Memory B cell (primary cell): ENCODE measurements around the gene ACKR3.
A peak's percentile ranks its signal among the peaks of the same experiment; 100 is the strongest.

Experiments
- ATAC-seq: fragments of 150-1000 bp; cut with Tn5 transposase; 2 replicates; pipeline ENCODE4 v1.10.0; 2021; ENCODE audit warnings: low read depth, mild to moderate bottlenecking, moderate library complexity
- DNase-seq, 2 donors: peaks; one replicate each; pipeline ENCODE4 v3.0.0; 2022; ENCODE audit warnings: low spot score in 2 of 2
- H3K27ac Mint-ChIP-seq: one replicate; pipeline ENCODE4 v1.8.0; 2022; ENCODE audit warnings: mild to moderate bottlenecking, moderate library complexity, mixed read lengths
- H3K27me3 Mint-ChIP-seq: one replicate; pipeline ENCODE4 v1.8.0; 2022; ENCODE audit warnings: mixed read lengths
- H3K36me3 Mint-ChIP-seq: one replicate; pipeline ENCODE4 v1.8.0; 2022; ENCODE audit warnings: mild to moderate bottlenecking, mixed read lengths
- H3K4me1 Mint-ChIP-seq: one replicate; pipeline ENCODE4 v1.8.0; 2022; ENCODE audit warnings: mixed read lengths
- H3K4me3 Mint-ChIP-seq: one replicate; pipeline ENCODE4 v1.8.0; 2022; ENCODE audit warnings: mild to moderate bottlenecking, moderate library complexity, mixed read lengths
- H3K9me3 Mint-ChIP-seq: one replicate; pipeline ENCODE4 v1.8.0; 2022; ENCODE audit warnings: mixed read lengths

The ACKR3 gene

GRCh38 chr2:236541008-236541562 lies 28.5 kb upstream of the ACKR3 start:
- no peak overlapping the region for H3K4me3 Mint-ChIP-seq
- peaks cover 5% of the 10 kb centered on the region for H3K9me3 Mint-ChIP-seq
- H3K4me1 Mint-ChIP-seq, result peaks cover 52% of the 10 kb centered on the region
- H3K27me3 Mint-ChIP-seq, result no peaks in the 10 kb centered on the region
- ATAC-seq (no peak), DNase-seq (no peak)
- peaks cover 11% of the 10 kb centered on the region for H3K36me3 Mint-ChIP-seq
- H3K27ac Mint-ChIP-seq, result peak overlapping the region; percentile 30

DNA sequence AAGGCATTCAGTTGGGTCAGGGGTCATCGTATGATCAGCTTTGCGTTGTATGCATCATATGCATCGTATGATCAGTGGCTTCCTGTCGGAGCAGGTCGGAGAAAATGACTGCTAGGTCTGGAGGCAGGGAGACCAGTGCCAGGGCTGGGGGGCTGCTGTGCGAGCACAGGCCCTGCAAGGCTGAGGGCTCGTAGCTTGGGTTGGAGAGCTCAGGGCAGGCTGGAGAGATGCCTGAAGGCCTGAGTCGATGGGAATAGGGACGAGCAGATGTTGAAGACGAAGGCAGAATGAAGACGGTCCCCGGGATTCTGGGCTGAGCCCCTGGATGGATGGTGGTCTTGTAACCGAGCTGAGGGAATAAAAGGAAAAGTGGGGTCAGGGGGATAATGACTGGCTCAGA lies 25.3 kb upstream of the ACKR3 start:
- H3K27me3 Mint-ChIP-seq, result no peaks in the 10 kb centered on the region
- peak overlapping the region; percentile 61 for H3K4me3 Mint-ChIP-seq
- peaks cover 52% of the 10 kb centered on the region for H3K4me1 Mint-ChIP-seq
- DNase-seq (no peak), ATAC-seq (no peak)
- peaks cover 8% of the 10 kb centered on the region for H3K9me3 Mint-ChIP-seq
- peak overlapping the region; percentile 96 for H3K27ac Mint-ChIP-seq
- peaks cover 11% of the 10 kb centered on the region for H3K36me3 Mint-ChIP-seq

DNA sequence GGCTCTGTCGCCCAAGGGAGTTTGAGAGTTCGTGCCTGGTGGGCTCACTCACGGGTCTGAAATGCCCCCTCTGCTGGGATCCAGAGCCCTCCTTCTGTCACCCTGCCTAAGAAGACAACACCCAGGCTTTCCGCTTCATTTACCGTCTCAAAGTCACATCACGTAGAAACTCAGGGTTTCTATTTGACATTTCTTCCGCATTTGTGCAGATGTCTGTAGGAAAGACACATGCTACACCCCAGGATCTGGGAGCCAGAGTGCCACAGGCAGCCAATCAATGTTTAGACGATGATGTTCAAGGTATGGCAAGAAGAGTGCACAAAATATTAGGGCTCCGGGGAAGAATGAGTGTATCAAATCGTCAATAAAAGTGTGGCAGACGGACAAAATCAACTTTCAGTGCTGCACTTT lies 24.4 kb upstream of the ACKR3 start:
- H3K27me3 Mint-ChIP-seq, result no peaks in the 10 kb centered on the region
- ATAC-seq (peak; percentile 84), DNase-seq (peak in 1 of 2 donors; percentile 63)
- H3K36me3 Mint-ChIP-seq, result peaks cover 6% of the 10 kb centered on the region
- peak overlapping the region; percentile 70 for H3K4me3 Mint-ChIP-seq
- H3K27ac Mint-ChIP-seq, result peak overlapping the region; percentile 96
- peaks cover 6% of the 10 kb centered on the region for H3K9me3 Mint-ChIP-seq
- peaks cover 52% of the 10 kb centered on the region for H3K4me1 Mint-ChIP-seq

- ATAC-seq, result peak; percentile 69
- Mint-ChIP-seq H3K36me3 (peaks cover 5% of the 10 kb centered on the region), H3K9me3 (peaks cover 6% of the 10 kb centered on the region), H3K4me3 (peak overlapping the region; percentile 70), H3K27ac (peak overlapping the region; percentile 96), H3K4me1 (peaks cover 59% of the 10 kb centered on the region), H3K27me3 (no peaks in the 10 kb centered on the region)
- peak in 1 of 2 donors; percentile 48 for DNase-seq
Measured at GRCh38 chr2:236545814-236546480, 23.7 kb upstream of the ACKR3 start.

DNA sequence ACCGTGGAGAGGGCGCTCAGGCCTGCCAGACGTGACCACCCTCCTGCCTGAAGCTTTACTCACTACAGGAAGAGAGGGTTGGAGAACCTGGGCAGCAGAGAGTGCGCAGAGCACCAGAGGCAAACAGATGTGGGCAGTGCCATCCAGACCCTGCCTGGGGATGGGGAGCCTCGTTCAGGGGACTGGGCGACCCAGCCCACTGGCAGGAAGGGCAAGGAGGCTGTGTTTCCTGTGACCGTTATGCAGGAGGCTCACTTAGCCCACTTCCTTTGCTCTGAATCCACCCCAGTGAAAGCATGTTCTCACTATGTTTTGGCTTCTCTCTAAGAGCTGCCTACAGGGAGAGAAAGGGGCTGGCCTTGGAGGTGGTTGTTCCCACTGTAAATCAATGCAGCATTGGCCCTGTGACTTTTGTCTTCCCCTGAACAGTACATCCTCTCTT lies 23.0 kb upstream of the ACKR3 start:
- H3K9me3 Mint-ChIP-seq, result peaks cover 6% of the 10 kb centered on the region
- peaks cover 65% of the 10 kb centered on the region for H3K4me1 Mint-ChIP-seq
- peak overlapping the region; percentile 96 for H3K27ac Mint-ChIP-seq
- ATAC-seq, result no peak
- DNase-seq, result no peak
- H3K4me3 Mint-ChIP-seq, result peak overlapping the region; percentile 48
- H3K27me3 Mint-ChIP-seq, result no peaks in the 10 kb centered on the region
- peaks cover 5% of the 10 kb centered on the region for H3K36me3 Mint-ChIP-seq

DNA sequence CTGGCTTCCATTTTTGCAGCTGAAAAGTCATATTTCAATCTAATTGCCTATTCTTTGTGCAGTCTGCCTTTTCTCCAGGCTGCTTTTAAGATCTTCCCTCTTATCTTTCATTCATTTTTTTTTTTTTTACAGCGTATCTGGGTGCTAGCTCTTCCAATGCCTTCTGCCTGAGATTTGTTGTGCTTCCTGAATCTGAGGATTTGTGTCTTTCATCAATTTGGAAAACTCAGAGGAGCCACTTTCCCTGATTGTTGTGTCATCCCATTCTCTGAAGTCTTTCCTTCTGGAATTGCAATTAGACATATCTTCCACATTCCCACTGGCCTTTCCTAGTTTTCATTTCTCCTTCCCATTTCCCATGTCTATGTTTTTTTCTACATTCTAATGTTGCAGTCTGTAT lies 21.9 kb upstream of the ACKR3 start:
- DNase-seq (no peak), ATAC-seq (no peak)
- no peaks in the 10 kb centered on the region for H3K36me3 Mint-ChIP-seq
- H3K4me3 Mint-ChIP-seq, result peak overlapping the region; percentile 53
- peak overlapping the region; percentile 96 for H3K27ac Mint-ChIP-seq
- peaks cover 72% of the 10 kb centered on the region for H3K4me1 Mint-ChIP-seq
- no peaks in the 10 kb centered on the region for H3K27me3 Mint-ChIP-seq
- H3K9me3 Mint-ChIP-seq, result peaks cover 3% of the 10 kb centered on the region

- no peaks in the 10 kb centered on the region for H3K36me3 Mint-ChIP-seq
- no peak for DNase-seq
- no peak for ATAC-seq
- H3K27ac Mint-ChIP-seq, result peak overlapping the region; percentile 96
- H3K4me1 Mint-ChIP-seq, result peaks cover 72% of the 10 kb centered on the region
- no peaks in the 10 kb centered on the region for H3K27me3 Mint-ChIP-seq
- no peak overlapping the region for H3K4me3 Mint-ChIP-seq
- H3K9me3 Mint-ChIP-seq, result peaks cover 3% of the 10 kb centered on the region
Measured at GRCh38 chr2:236548179-236548921, 21.3 kb upstream of the ACKR3 start.

DNA sequence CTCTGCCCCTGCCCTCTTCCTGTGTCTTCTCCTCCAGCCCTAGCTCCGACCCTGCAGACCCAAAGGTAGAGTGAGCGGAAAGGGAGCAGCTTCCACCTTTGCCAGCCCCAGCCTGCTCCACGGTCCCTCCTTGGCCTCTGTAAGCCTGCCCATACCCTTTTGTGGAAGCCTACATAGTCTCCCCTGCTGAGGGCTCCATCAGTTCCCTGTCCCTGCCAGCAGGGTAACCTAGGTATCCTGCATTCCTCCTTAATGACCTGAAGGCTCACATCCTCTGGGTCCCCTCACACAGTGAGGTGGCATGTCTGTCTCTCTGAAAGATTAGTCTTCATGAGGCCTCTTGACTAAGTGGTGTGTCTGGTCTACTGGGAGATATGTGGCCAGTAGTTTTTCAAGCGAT lies 20.5 kb upstream of the ACKR3 start:
- H3K9me3 Mint-ChIP-seq, result peaks cover 5% of the 10 kb centered on the region
- no peaks in the 10 kb centered on the region for H3K27me3 Mint-ChIP-seq
- no peak for DNase-seq
- peaks cover 2% of the 10 kb centered on the region for H3K36me3 Mint-ChIP-seq
- H3K4me3 Mint-ChIP-seq, result no peak overlapping the region
- ATAC-seq, result no peak
- H3K27ac Mint-ChIP-seq, result peak overlapping the region; percentile 96
- H3K4me1 Mint-ChIP-seq, result peaks cover 70% of the 10 kb centered on the region

- Mint-ChIP-seq H3K27me3 (no peaks in the 10 kb centered on the region), H3K9me3 (peaks cover 7% of the 10 kb centered on the region), H3K36me3 (peaks cover 2% of the 10 kb centered on the region), H3K4me3 (peak overlapping the region; percentile 63), H3K27ac (peak overlapping the region; percentile 96), H3K4me1 (peaks cover 66% of the 10 kb centered on the region)
- DNase-seq, result no peak
- no peak for ATAC-seq
Measured at GRCh38 chr2:236550290-236550689, 19.3 kb upstream of the ACKR3 start.

- H3K4me3 Mint-ChIP-seq, result peak overlapping the region; percentile 63
- H3K36me3 Mint-ChIP-seq, result peaks cover 2% of the 10 kb centered on the region
- peak; percentile 67 for ATAC-seq
- H3K4me1 Mint-ChIP-seq, result peaks cover 63% of the 10 kb centered on the region
- H3K9me3 Mint-ChIP-seq, result peaks cover 7% of the 10 kb centered on the region
- H3K27ac Mint-ChIP-seq, result peak overlapping the region; percentile 96
- DNase-seq, result peak in 1 of 2 donors; percentile 41
- no peaks in the 10 kb centered on the region for H3K27me3 Mint-ChIP-seq
Measured at GRCh38 chr2:236550701-236551465, 18.7 kb upstream of the ACKR3 start.

DNA sequence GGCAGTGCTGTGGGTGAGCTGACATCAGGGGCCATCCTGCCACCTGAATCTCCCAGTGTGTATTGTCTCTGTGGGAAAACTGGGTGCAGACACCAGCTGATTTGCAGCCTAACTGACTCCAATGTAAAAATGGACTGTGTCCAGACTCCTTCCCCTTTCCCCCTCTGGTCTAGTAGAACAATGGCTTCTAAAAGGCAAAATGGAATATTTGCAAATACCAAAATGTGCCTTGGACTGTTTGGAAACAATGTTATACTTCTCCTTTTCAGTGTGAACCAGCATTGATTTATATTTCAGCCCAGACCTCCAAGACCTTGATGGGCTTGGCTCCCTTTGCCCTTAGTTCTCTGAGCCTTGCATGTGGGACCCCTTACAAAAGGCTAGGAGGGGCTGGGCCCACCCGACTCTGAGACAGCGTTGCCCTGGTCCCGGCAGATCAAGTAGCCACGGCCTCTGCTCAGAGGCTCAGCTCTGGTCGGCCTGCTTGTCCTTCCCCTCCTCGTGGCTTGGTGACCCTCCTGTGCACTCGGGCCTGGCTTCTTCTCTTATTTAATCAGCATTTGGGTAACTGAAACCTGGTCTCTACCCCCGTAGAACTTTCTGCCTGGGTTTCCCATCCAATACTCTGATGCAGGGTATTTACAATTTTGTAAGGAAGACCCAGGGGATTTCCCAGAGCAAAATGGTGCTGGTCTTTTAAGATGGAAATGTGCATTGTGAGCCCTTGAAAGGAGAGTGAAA lies 18.0 kb upstream of the ACKR3 start:
- H3K9me3 Mint-ChIP-seq, result peaks cover 7% of the 10 kb centered on the region
- peak overlapping the region; percentile 96 for H3K27ac Mint-ChIP-seq
- no peaks in the 10 kb centered on the region for H3K27me3 Mint-ChIP-seq
- H3K4me1 Mint-ChIP-seq, result peaks cover 55% of the 10 kb centered on the region
- ATAC-seq (peak; percentile 23), DNase-seq (no peak)
- H3K36me3 Mint-ChIP-seq, result peaks cover 2% of the 10 kb centered on the region
- H3K4me3 Mint-ChIP-seq, result peak overlapping the region; percentile 63

- Mint-ChIP-seq H3K27ac (peak overlapping the region; percentile 96), H3K9me3 (peaks cover 7% of the 10 kb centered on the region), H3K4me3 (peak overlapping the region; percentile 63), H3K27me3 (no peaks in the 10 kb centered on the region), H3K36me3 (peaks cover 2% of the 10 kb centered on the region), H3K4me1 (peaks cover 50% of the 10 kb centered on the region)
- ATAC-seq, result no peak
- no peak for DNase-seq
Measured at GRCh38 chr2:236552212-236552542, 17.4 kb upstream of the ACKR3 start.

DNA sequence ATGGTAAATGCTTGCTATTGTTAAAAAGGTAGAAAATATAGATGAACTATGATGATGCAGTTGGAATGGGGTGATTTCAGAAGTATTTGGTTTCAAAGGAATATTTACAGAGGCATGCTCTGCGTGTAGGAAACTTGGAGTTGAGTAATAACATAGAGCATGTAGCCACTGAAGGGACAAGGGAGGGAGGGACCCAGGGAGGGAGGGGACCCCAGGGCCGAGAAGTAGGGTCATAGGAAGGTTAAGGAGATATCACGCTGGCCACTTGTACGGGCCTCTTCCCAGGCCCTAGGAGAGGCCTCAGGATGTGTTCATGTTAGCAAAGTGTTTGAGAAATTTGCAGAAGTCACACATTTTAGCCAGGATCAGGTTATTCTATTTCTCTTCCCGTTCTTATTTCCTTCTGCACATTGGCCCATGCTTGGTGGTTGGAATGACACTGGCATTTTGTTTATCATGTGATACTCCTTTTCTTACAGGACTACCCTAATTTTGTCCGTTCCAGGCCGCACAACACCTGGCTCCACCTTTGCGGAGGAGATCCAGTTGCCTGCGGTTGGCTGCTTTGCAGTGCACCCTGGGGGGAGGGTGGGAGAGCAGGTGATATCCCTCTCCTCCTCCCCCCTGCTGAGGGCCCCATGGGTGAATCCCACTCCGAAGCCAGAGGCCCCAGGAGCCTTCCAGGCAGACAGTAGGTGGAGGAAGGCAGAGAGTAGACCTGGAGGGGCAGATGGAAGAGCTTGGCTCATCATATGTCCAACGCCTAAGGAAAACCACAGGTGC lies 16.9 kb upstream of the ACKR3 start:
- no peaks in the 10 kb centered on the region for H3K27me3 Mint-ChIP-seq
- H3K4me3 Mint-ChIP-seq, result no peak overlapping the region
- no peak for ATAC-seq
- peak overlapping the region; percentile 96 for H3K27ac Mint-ChIP-seq
- H3K4me1 Mint-ChIP-seq, result peaks cover 44% of the 10 kb centered on the region
- H3K9me3 Mint-ChIP-seq, result peaks cover 6% of the 10 kb centered on the region
- DNase-seq, result no peak
- H3K36me3 Mint-ChIP-seq, result peaks cover 2% of the 10 kb centered on the region
